ENCODE measurements around the gene MAGEA4. TPM values are rescaled to one million over a fixed set of nuclear protein-coding genes. Genes with fewer than 3 reads are reported as not detected.

The MAGEA4 gene, protein sequence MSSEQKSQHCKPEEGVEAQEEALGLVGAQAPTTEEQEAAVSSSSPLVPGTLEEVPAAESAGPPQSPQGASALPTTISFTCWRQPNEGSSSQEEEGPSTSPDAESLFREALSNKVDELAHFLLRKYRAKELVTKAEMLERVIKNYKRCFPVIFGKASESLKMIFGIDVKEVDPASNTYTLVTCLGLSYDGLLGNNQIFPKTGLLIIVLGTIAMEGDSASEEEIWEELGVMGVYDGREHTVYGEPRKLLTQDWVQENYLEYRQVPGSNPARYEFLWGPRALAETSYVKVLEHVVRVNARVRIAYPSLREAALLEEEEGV
- total RNA-seq, result not detected

DNA sequence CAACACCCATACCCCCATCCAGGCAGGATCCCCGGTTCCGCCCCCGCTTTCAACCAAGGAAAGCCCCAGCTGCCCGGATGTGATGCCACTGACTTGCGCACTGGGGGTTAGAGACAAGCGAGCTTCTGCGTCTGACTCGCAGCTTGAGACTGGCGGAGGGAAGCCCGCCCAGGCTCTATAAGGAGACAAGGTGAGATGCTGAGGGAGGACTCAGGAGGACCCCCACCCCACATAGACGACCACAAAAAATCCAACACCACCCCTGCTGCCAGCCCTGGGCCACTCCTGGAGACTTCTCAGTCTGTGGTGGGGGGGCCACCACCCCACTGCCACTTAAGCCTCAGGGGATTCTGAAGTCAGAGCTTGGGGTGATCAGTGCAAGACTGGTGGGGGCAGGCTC, at the start of gene MAGEA4:
Gene MAGEA4 (plus strand): TSS at position 110 of the 400 bp plus-strand sequence. CDS start 10,776 bp downstream, outside the sequence.

Other genes with a start within 250 kb of the MAGEA4 start
- 10.4 TPM for gene PRRG3, start 217.4 kb upstream of the MAGEA4 start, total RNA-seq
- gene FATE1, start 196.9 kb upstream of the MAGEA4 start, total RNA-seq, result not detected
- gene CNGA2, start 178.1 kb upstream of the MAGEA4 start, total RNA-seq, result not detected
- gene GABRE, start 61.8 kb downstream of the MAGEA4 start, total RNA-seq, result 4.4 TPM
- not detected for gene MAGEA10, start 225.7 kb downstream of the MAGEA4 start, total RNA-seq